NB4 (cell line): ENCODE data around the gene DAAM1.

ENCODE experiments used
- POLR2A ChIP-seq: IDR thresholded peaks from 2 replicates; pipeline ENCODE4 v1.6.1; 2011; ENCODE audit warnings: mild to moderate bottlenecking; ENCODE audit not compliant: insufficient read length; ENCODE audit errors: extremely low read depth
- TF ChIP-seq, protein P1 (sequence below): IDR thresholded peaks from one replicate; pipeline ENCODE4 v1.5.1; 2012; ENCODE audit warnings: low read depth, low read length

DNA sequence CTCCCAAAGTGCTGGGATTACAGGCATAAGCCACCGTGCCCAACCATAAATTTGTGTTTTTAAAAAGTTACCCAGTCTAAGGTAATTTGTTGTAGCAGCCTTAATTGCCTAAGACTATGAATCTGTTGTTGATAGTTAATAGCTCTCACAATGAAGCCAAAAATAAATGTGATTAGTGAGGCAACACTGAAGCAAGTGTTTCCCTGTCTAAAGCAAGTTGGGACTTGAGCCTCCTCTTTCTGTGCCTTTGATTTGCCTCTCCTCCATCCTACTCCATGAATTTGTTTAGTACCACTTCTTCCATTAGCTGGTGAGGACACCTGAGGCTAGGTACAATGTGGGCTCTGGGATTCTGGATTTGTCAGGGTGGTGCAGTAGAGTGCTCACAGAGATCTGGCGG, 36.8 kb downstream of the DAAM1 start:
- TF ChIP-seq, protein P1, sequence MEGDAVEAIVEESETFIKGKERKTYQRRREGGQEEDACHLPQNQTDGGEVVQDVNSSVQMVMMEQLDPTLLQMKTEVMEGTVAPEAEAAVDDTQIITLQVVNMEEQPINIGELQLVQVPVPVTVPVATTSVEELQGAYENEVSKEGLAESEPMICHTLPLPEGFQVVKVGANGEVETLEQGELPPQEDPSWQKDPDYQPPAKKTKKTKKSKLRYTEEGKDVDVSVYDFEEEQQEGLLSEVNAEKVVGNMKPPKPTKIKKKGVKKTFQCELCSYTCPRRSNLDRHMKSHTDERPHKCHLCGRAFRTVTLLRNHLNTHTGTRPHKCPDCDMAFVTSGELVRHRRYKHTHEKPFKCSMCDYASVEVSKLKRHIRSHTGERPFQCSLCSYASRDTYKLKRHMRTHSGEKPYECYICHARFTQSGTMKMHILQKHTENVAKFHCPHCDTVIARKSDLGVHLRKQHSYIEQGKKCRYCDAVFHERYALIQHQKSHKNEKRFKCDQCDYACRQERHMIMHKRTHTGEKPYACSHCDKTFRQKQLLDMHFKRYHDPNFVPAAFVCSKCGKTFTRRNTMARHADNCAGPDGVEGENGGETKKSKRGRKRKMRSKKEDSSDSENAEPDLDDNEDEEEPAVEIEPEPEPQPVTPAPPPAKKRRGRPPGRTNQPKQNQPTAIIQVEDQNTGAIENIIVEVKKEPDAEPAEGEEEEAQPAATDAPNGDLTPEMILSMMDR, result no peak
- no peak for TF ChIP-seq POLR2A
